GM19463 (cell line): ENCODE data around the gene ZNF774.
"Not testable (repeated sequence)": the region's sequence is repeated elsewhere in the genome, so short reads cannot be mapped to it uniquely, and the experiment has no call there.

ENCODE experiments used
- ATAC-seq: cut with Tn5 transposase; IDR thresholded peaks from one replicate; pipeline ENCODE4 v1.9.1; 2021; ENCODE audit warnings: mild to moderate bottlenecking, moderate library complexity; ENCODE audit not compliant: unreplicated experiment

The ZNF774 gene

GRCh38 chr15:90352107-90352893 is at the start of gene ZNF774:
Gene ZNF774, plus strand, starts transcription at chr15:90352284. Its CDS starts 2,377 bp downstream, at chr15:90354661.
- ATAC-seq, result peak; percentile 99

DNA sequence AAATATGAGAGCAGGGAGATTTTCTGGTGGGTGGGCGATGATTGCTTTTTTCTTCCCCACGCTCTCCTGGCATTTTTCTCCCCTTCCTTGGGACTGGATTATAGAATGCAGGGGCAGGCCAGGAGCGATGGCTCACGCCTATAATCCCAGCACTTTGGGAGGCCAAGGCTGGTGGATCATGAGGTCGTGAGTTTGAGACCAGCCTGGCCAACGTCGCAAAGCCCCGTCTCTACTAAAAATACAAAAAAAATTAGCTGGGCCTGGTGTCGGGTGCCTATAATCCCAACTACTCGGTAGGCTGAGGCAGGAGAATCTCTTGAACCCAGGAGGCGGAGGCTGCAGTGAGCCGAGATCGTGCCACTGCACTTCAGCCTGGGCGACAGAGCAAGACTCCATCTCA is 46.7 kb upstream of the ZNF774 start:
- ATAC-seq, result not testable (repeated sequence)

GRCh38 chr15:90305932-90306331 is 46.2 kb upstream of the ZNF774 start:
- ATAC-seq, result no peak

DNA sequence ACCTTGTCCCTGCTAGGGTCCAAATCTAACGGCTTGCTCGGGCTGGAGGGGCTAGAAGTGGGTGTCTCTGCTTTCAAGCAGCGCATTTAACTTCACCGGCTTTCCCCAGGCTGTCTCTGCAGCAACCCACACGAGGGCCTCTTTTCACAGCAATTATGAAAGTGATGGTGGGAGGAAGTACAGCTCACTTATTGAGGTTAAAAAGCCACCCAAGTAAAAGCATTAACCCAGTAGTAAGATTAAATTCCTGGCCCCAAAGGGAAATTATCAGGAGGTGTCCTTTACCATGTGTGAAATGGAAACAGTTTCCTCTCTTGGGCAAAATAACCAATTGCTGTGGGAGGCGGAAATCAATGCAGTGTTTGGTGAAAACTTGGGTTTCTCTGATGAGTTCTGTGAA is 45.5 kb upstream of the ZNF774 start:
- peak; percentile 72 for ATAC-seq

GRCh38 chr15:90307661-90308060 is 44.4 kb upstream of the ZNF774 start:
- no peak for ATAC-seq

DNA sequence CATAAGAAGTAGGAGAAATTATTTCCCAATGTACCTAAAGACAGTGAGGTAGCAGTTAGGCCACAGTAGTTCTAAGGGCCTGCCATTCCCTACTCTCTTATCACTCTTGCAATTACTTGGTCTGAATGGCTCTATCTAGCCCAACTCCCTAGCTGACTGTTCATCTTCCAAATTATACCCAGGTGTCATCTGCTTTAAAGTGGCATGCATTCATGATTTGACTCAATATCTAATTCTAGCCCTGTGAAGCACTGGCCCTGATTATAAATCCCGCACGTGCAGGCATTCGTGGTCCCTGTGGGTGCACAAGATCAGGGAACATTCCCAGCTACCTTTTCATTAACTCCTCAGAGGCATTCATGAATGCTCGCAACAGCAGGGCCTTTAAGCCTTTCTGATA is 43.1 kb upstream of the ZNF774 start:
- ATAC-seq, result no peak

GRCh38 chr15:90315278-90315982 is 36.7 kb upstream of the ZNF774 start:
- no peak for ATAC-seq

DNA sequence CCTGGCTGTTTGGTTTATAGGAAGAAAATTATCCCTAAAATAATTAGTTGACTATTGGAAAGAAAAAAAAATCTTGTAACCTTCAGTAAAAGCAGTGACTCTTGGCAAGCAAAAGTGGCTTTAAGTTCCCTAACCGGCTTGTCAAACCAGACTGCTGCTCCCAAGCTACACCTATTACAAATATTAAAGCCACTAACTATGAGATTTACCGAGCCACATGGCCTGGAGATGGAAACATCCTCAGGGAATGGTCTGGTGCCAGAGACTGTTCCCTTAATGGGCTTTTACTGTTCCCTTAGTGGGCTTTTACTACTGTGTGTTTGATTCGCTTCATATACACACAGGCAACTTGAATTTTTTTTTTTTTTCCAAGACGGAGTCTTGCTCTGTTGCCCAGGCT is 35.9 kb upstream of the ZNF774 start:
- no peak for ATAC-seq

DNA sequence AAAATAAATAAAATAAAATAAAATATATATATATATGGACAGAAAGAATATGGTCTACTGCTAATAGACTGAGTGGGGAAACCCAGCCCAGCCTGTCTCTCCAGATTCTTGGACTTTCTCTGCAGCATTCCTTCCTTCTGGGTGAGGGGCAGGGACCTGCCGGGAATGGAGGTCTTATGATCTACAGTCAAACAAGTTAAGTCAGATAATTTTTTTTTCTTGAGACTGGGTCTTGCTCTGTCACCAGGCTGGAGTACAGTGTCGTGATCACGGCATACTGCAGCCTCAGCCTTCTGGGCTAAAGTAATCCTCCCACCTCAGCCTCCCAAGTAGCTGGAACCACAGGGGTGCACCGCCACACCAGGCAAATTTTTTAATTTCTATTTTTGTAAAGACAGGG is 33.5 kb upstream of the ZNF774 start:
- ATAC-seq, result no peak

GRCh38 chr15:90320062-90320884 is 31.8 kb upstream of the ZNF774 start:
- peak; percentile 79 for ATAC-seq

DNA sequence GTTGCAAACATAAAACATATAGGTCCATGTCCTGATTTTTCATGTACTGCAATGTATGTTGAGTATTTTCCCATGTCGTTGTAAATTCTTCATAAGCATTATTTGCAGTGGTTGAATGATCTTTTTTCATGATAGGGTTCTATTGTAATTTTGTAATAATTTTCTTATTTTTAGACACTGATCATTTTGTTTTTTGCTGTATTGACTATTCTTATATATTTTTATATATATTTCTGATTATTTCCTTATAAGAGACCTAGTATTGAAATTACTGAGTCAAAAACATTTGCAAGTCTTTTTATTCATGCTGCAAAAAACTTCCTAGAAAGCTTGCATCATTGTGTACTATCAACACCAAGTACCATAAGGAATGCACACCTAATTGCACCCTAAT is 31.2 kb upstream of the ZNF774 start:
- no peak for ATAC-seq

DNA sequence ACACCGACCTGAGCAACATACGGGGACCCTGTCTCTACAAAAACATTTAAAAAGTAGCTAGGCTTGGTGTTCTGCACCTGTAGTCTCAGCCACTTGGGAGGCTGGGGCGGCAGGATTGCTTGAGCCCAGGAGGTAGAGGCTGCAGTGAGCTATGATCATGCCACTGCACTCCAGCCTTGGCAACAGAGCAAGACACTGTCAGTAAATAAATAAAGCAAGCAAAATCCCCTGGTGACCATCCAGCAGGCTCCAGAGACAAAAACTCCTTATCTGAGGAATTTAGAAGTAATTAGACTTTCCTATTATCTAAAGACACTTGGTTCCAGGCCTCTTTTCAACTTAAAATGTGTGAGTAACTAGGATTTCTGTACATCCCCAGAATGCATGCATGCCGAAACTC is 29.5 kb upstream of the ZNF774 start:
- no peak for ATAC-seq

DNA sequence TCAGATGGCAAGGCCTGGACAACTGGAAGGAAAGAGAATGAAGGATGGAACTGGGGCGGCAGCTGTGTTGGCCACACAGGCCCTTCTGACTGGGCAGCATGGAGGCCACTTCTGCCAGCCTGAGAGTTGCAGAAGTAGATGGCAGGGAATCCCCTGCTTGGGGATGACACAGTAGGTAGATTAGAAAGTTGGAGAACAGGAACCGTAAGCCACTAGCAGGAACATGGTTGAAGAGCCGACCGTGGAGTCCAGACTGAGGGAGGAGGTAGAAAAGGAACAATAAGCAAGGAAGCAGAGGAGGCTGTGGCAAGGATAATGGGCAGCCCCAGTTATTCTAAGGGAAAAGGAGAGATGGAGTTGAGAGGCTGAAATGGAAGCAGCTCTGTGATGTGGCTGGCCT is 26.4 kb upstream of the ZNF774 start:
- ATAC-seq, result no peak

GRCh38 chr15:90326441-90326840 is 25.6 kb upstream of the ZNF774 start:
- no peak for ATAC-seq

DNA sequence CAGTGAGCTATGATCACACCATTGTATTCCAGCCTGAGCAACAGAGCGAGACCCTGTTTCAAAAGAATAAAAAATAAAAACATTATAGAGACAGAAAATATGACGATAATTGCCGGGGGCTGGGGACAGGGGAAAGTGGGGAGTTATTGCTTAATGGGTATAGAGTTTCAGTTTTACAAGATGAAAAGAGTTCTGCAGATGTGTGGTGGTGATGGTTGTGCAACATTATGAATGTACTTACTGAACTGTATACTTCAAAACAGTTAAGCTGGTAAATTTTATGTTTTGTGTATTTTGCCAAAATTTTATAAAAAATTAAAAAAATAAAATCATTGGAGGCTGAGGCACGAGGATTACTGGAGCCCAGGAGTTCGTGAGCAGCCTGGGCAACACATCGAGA is 24.8 kb upstream of the ZNF774 start:
- no peak for ATAC-seq

DNA sequence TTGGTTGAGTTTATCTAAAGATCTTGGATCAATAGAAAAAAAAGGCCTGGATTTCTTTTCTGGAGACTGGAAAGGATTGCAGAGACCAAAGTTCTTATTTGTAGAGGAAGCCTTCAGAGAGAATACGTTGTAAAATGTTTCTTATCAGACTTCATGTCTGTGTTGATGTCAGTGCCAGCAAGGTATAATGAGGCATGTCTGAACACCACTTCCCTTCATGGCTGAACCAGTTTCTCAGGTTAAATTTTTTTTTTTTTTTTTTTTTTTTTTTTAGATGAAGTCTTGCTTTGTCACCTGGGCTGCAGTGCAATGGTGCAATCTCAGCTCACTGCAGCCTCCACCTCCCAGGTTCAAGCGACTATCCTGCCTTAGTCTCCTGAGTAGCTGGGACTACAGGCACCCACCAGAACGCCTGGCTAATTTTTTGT is 17.8 kb upstream of the ZNF774 start:
- no peak for ATAC-seq

DNA sequence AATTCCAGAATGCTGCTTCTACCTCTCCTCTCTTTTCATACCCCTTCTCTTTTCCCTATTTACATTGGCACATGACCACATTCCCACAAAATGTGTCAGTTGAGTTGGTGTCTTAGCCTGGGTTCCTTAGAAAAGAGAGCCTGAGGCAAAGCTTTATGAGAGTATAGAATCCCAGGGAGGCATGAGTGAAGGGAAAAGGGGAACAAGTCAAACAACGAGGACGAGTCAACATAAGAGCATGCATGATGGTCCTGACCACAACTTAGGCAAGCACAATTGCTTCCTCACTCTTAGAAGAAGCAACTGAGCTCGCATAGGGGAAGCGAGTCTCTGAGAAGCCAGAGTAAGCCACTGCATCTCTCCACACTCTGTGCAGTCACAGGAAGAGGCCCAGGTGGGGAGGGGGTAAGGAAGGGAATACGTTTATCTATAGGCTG is 15.4 kb upstream of the ZNF774 start:
- ATAC-seq, result no peak

- no peak for ATAC-seq
Measured at GRCh38 chr15:90337256-90337655, 14.8 kb upstream of the ZNF774 start.

GRCh38 chr15:90338532-90338931 is 13.6 kb upstream of the ZNF774 start:
- ATAC-seq, result no peak

GRCh38 chr15:90340345-90340744 is 11.7 kb upstream of the ZNF774 start:
- ATAC-seq, result no peak

- ATAC-seq, result no peak
Measured at GRCh38 chr15:90343302-90343790, 8.7 kb upstream of the ZNF774 start.
